T-cell (primary cell): Measurements from ENCODE around the gene MED4. TPM values are rescaled to one million over a fixed set of nuclear protein-coding genes. Genes with fewer than 3 reads are reported as not detected.
"Not testable (repeated sequence)": the region's sequence is repeated elsewhere in the genome, so short reads cannot be mapped to it uniquely, and the experiment has no call there.

Source experiments
- ATAC-seq, 4 experiments: fragments of 200-7000 bp in 3 of 4; fragments of 150-1000 bp in 1 of 4; cut with Tn5 transposase; replicated peaks in 1 of 4; 1 replicate in 3 of 4; 2 replicates in 1 of 4; pipeline ENCODE4 v1.10.0; 2021; ENCODE audit warnings: moderate library complexity in 3 of 4, mild to moderate bottlenecking in 2 of 4, moderate number of reproducible peaks in 1 of 4
- CTCF ChIA-PET, 2 donors: fragments of 300-600 bp; sonication (Branson Sonifier 250); formaldehyde crosslinking; loops; one replicate each; lab custom pipeline; 2022; ENCODE audit warnings: antibody characterized with exemption in 2 of 2; lab: Charles Lee
- POLR2A ChIA-PET, 2 donors: fragments of 300-600 bp; sonication (Branson Sonifier 250); formaldehyde crosslinking; loops; one replicate each; lab custom pipeline; 2022; ENCODE audit warnings: antibody characterized with exemption in 2 of 2; lab: Charles Lee
- DNase-seq, 35 experiments: peaks; one replicate each; pipeline versions ENCODE4 v3.0.0 to v3.0.0-alpha.2; 2013 to 2023
- H3K27ac ChIP-seq: one replicate; pipeline ENCODE4 v1.5.1; 2013; ENCODE audit warnings: low read length
- H3K27me3 ChIP-seq, 2 experiments: replicated peaks in 1 of 2; 1 replicate in 1 of 2; 2 replicates in 1 of 2; pipeline versions ENCODE4 v1.6.1 to v1.7.0; 2013; ENCODE audit warnings: low read length in 1 of 2, mixed read lengths in 1 of 2; ENCODE audit not compliant: control insufficient read depth in 2 of 2, insufficient read depth in 2 of 2; ENCODE audit errors: extremely low read depth in 1 of 2
- H3K36me3 ChIP-seq, 2 donors: 1 replicate in 1 of 2; 2 replicates in 1 of 2; pipeline versions ENCODE4 v1.6.1 to v1.7.0; 2013; ENCODE audit warnings: low read length in 1 of 2; ENCODE audit not compliant: control insufficient read depth in 2 of 2, insufficient read depth in 1 of 2; ENCODE audit errors: extremely low read depth in 1 of 2
- H3K4me1 ChIP-seq, 2 experiments: 1 replicate in 1 of 2; 2 replicates in 1 of 2; pipeline versions ENCODE4 v1.6.1 to v1.7.0; 2013; ENCODE audit warnings: low read length in 2 of 2, mixed read lengths in 1 of 2; ENCODE audit not compliant: insufficient read depth in 2 of 2, control insufficient read depth in 1 of 2; ENCODE audit errors: extremely low read depth in 1 of 2
- H3K4me3 ChIP-seq, 2 donors: 1 replicate in 1 of 2; 2 replicates in 1 of 2; pipeline versions ENCODE4 v1.5.1 to v1.7.0; 2013; ENCODE audit warnings: mild to moderate bottlenecking in 2 of 2, low read length in 1 of 2, moderate library complexity in 1 of 2; ENCODE audit not compliant: control insufficient read depth in 1 of 2; ENCODE audit errors: extremely low read depth in 1 of 2
- H3K9me3 ChIP-seq: 2 replicates; pipeline ENCODE4 v1.7.0; 2013
- H3K27ac Mint-ChIP-seq, 2 donors: one replicate each; pipeline ENCODE4 v1.8.0; 2020 to 2021; ENCODE audit warnings: mild to moderate bottlenecking in 2 of 2, mixed read lengths in 2 of 2
- H3K27me3 Mint-ChIP-seq, 2 donors: one replicate each; pipeline ENCODE4 v1.8.0; 2021 to 2022; ENCODE audit warnings: mixed read lengths in 2 of 2
- H3K36me3 Mint-ChIP-seq: one replicate; pipeline ENCODE4 v1.8.0; 2021; ENCODE audit warnings: mixed read lengths
- H3K4me1 Mint-ChIP-seq, 3 donors: one replicate each; pipeline ENCODE4 v1.8.0; 2020 to 2022; ENCODE audit warnings: mixed read lengths in 3 of 3, mild to moderate bottlenecking in 1 of 3
- H3K4me3 Mint-ChIP-seq, 3 donors: one replicate each; pipeline ENCODE4 v1.8.0; 2020 to 2022; ENCODE audit warnings: mild to moderate bottlenecking in 3 of 3, mixed read lengths in 3 of 3, moderate library complexity in 3 of 3
- H3K9me3 Mint-ChIP-seq, 3 donors: one replicate each; pipeline ENCODE4 v1.8.0; 2020 to 2022; ENCODE audit warnings: mixed read lengths in 3 of 3
- WGBS: methylation state at CpG from one replicate; pipeline ENCODE4 v1.1.5; 2013; ENCODE audit warnings: missing lambda C conversion rate; ENCODE audit not compliant: insufficient coverage; 5-methylcytosine and 5-hydroxymethylcytosine counted together
- total RNA-seq, 35 experiments: library from RNA in 6 of 35; stranded (reverse) in 6 of 35; fragments of 120-200 nt in 1 of 35; gene quantifications; one replicate each; pipeline versions ENCODE4 v1.2.1 to v1.2.4 and lab custom pipeline; 2013 to 2026

The MED4 gene
- total RNA-seq, 5 donors from 2014 or later (not counting 1 experiment from before 2014, with no cell fraction given): 43.7 to 51.3 (median 45.7) TPM

DNA sequence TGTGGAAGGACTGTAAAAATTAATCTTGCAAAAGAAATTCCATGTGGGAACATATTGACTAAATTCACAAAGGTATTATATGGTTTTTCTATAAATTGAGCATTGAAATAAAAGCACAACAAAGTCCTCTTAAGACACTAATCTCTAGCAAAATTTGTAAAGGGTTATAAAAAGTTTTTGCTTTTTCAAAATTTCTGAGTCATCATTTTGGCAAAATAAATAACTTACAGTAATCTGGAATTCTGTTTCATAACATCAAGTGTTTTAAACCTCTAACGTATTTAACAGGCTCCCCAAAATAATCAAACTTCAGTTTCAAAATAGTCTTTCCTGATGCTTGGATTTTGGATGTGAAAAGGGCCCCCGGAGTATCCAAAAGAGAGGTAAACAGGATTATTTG lies 26.0 kb downstream of the MED4 start:
- POLR2A ChIA-PET: no interaction called here
- no peaks in the 10 kb centered on the region for H3K27me3 ChIP-seq

GRCh38 chr13:48068036-48068435 lies 26.9 kb downstream of the MED4 start:
- H3K36me3 ChIP-seq: peaks cover 20 to 53% of the 10 kb centered on the region in 2 donors
- peaks cover 63% of the 10 kb centered on the region for H3K36me3 Mint-ChIP-seq
- H3K27me3 Mint-ChIP-seq: no peaks in the 10 kb centered on the region
- H3K4me3 Mint-ChIP-seq: no peak overlapping the region
- H3K27ac ChIP-seq: no peak overlapping the region
- H3K9me3 ChIP-seq: peaks cover 12% of the 10 kb centered on the region
- peaks cover 0 to 12% (median 3%) of the 10 kb centered on the region in 3 donors for H3K4me1 Mint-ChIP-seq
- H3K27ac Mint-ChIP-seq: no peak overlapping the region
- H3K27me3 ChIP-seq: no peaks in the 10 kb centered on the region
- DNase-seq (no peak), ATAC-seq (no peak)
- no peak overlapping the region for H3K4me3 ChIP-seq
- POLR2A ChIA-PET: no interaction called here
- CTCF ChIA-PET: interaction anchor here in 1 of 2 donors (0.7 to 1.1 kb wide), 2 partner anchors 20 to 1524 kb away, joined by 3 read pairs; no protein-coding TSS in a partner anchor
- no peaks in the 10 kb centered on the region for H3K4me1 ChIP-seq
- H3K9me3 Mint-ChIP-seq: peaks cover 0 to 8% (median 4%) of the 10 kb centered on the region in 3 donors

More for the DNA sequence above, 26.0 kb downstream of the MED4 start:
- no peak overlapping the region for H3K4me3 ChIP-seq
- Mint-ChIP-seq H3K9me3 (peaks cover 0 to 8% (median 4%) of the 10 kb centered on the region in 3 donors), H3K27me3 (no peaks in the 10 kb centered on the region), H3K36me3 (peaks cover 73% of the 10 kb centered on the region), H3K4me1 (peaks cover 0 to 12% (median 3%) of the 10 kb centered on the region in 3 donors), H3K27ac (no peak overlapping the region), H3K4me3 (no peak overlapping the region)
- CTCF ChIA-PET: interaction anchor here (0.7 to 1.3 kb wide), 2 partner anchors 31 to 197 kb away, joined by 3 read pairs; no protein-coding TSS in a partner anchor
- no peak for ATAC-seq
- WGBS: no CpG with 5 or more reads among the region's 2 CpGs
- peaks cover 14% of the 10 kb centered on the region for H3K9me3 ChIP-seq
- DNase-seq: no peak
- H3K4me1 ChIP-seq: no peaks in the 10 kb centered on the region
- no peak overlapping the region for H3K27ac ChIP-seq
- peaks cover 20 to 59% of the 10 kb centered on the region in 2 donors for H3K36me3 ChIP-seq

DNA sequence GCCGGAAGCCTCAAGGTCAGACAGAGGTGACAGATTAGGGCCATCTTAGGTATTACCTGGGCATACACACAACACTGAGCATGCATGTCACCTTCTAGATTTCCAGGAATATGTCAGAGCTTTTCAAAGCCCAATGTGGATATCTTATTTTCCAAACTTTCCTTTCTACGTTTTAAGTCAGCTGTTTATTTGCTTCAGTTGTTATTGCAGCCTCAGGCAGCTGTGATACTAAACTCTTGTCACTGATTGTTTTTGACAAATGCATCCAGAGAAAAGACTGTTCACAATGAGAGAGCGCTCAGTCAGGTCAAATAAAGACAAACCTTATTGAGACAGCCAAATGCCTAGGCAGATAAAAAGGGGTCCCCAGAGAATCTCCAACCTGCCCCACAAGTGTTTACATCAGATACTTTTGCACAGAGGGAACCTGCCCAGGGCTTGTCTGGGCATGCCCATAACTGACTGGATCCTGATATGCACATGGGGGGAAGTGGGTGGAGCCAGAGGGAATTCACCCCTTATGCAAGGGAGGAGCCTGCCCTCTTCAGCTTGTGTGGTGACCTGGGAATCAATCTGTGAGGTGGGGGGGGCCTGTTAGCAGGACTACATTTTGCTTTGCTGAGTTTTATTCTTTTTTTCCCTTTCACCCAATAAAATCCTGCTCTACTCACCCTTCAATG lies 28.5 kb downstream of the MED4 start:
- Histone ChIP-seq H3K36me3 (peaks cover 9 to 40% of the 10 kb centered on the region in 2 donors), H3K9me3 (peaks cover 10% of the 10 kb centered on the region), H3K4me1 (no peaks in the 10 kb centered on the region), H3K4me3 (no peak overlapping the region), H3K27ac (no peak overlapping the region), H3K27me3 (no peaks in the 10 kb centered on the region)
- CTCF ChIA-PET: interaction anchor here in 1 of 2 donors (0.6 kb wide), 1 partner anchor 177 kb away, joined by 3 read pairs; no protein-coding TSS in a partner anchor
- H3K9me3 Mint-ChIP-seq: peaks cover 0 to 8% (median 4%) of the 10 kb centered on the region in 3 donors
- H3K4me1 Mint-ChIP-seq: peaks cover 0 to 12% (median 3%) of the 10 kb centered on the region in 3 donors
- H3K27ac Mint-ChIP-seq: no peak overlapping the region
- POLR2A ChIA-PET: no interaction called here
- ATAC-seq: peak; percentile 48 to 81 (median 66)
- H3K27me3 Mint-ChIP-seq: no peaks in the 10 kb centered on the region
- DNase-seq: peak in 1 of 35 experiments; percentile 25
- peaks cover 50% of the 10 kb centered on the region for H3K36me3 Mint-ChIP-seq
- 100% methylated on average over 1 of the region's 3 CpGs for whole genome bisulfite sequencing
- no peak overlapping the region for H3K4me3 Mint-ChIP-seq

DNA sequence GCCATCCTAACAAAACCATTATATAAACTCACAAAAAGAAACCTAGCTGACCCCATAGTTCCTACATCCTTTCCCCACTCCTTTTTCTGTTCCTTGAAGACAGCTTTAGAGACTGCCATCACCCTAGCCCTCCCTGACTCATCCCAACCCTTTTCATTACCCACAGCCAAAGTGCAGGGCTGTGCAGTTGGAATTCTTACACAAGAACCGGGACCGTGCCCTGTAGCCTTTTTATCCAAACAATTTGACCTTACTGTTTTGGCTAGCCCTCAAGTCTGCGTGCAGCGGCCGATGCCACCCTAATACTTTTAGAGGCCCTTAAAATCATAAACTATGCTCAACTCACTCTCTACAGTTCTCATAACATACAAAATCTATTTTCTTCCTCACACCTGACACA lies 35.0 kb downstream of the MED4 start:
- WGBS: 58% methylated on average over 5 of the region's 5 CpGs
- H3K4me1 ChIP-seq, CTCF ChIA-PET, DNase-seq, H3K27ac ChIP-seq, H3K9me3 Mint-ChIP-seq, H3K9me3 ChIP-seq, POLR2A ChIA-PET, H3K27me3 Mint-ChIP-seq, H3K36me3 ChIP-seq, H3K4me3 ChIP-seq, H3K27me3 ChIP-seq, ATAC-seq, H3K4me3 Mint-ChIP-seq: not testable (repeated sequence)
- Mint-ChIP-seq H3K4me1 (peaks cover 0 to 12% (median 0%) of the 10 kb centered on the region in 3 donors), H3K27ac (peak overlapping the region in 1 of 2 donors; percentile 12), H3K36me3 (peaks cover 38% of the 10 kb centered on the region)

- H3K9me3 Mint-ChIP-seq, H3K4me3 Mint-ChIP-seq, H3K36me3 ChIP-seq, CTCF ChIA-PET, H3K4me3 ChIP-seq, POLR2A ChIA-PET, H3K27me3 Mint-ChIP-seq, ATAC-seq, DNase-seq, H3K27ac Mint-ChIP-seq, H3K4me1 ChIP-seq, H3K27ac ChIP-seq, H3K27me3 ChIP-seq, H3K9me3 ChIP-seq: not testable (repeated sequence)
- WGBS: 97% methylated on average over 3 of the region's 6 CpGs
- H3K36me3 Mint-ChIP-seq: peaks cover 38% of the 10 kb centered on the region
- H3K4me1 Mint-ChIP-seq: peaks cover 0 to 12% (median 0%) of the 10 kb centered on the region in 3 donors
Measured at GRCh38 chr13:48058536-48058935, 36.4 kb downstream of the MED4 start.

DNA sequence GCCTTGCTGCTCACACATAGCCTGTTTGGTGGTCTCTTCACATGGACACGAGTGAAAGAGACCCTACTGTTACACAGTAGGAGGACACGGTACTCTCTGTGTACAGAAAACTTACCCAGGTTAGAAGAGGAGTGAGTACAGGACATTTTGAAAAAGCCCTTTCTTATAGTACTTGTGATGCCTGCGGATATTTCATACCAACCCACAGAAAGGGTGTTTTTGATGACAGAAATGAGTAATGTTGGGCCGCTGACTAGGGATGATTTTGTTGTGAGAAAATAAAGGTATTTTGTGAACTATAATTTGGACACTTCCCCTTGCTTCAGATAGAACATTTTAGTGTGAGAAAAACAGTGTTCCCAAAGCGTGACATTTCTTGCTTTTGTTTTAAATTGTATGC lies 39.2 kb downstream of the MED4 start:
- ChIA-PET CTCF (no interaction called here), POLR2A (no interaction called here)
- WGBS: no CpG with 5 or more reads among the region's 5 CpGs
- Histone ChIP-seq H3K9me3 (no peaks in the 10 kb centered on the region), H3K36me3 (peaks cover 6 to 16% of the 10 kb centered on the region in 2 donors), H3K4me1 (no peaks in the 10 kb centered on the region), H3K27ac (no peak overlapping the region), H3K4me3 (no peak overlapping the region), H3K27me3 (no peaks in the 10 kb centered on the region)
- Mint-ChIP-seq H3K9me3 (no peaks in the 10 kb centered on the region), H3K4me3 (no peak overlapping the region), H3K27me3 (no peaks in the 10 kb centered on the region), H3K27ac (no peak overlapping the region), H3K4me1 (peaks cover 0 to 18% (median 0%) of the 10 kb centered on the region in 3 donors), H3K36me3 (peaks cover 57% of the 10 kb centered on the region)
- DNase-seq (no peak), ATAC-seq (no peak)
